IPS-18a (cell line): Measurements from ENCODE around the gene LCN6.

ENCODE experiments used
- H3K27ac ChIP-seq: one replicate; pipeline ENCODE4 v1.5.1; 2013; ENCODE audit warnings: low read length
- H3K27me3 ChIP-seq: one replicate; pipeline ENCODE4 v1.6.1; 2013; ENCODE audit warnings: mild to moderate bottlenecking, low read length; ENCODE audit not compliant: control insufficient read depth, insufficient read depth
- H3K36me3 ChIP-seq: one replicate; pipeline ENCODE4 v1.6.1; 2013; ENCODE audit warnings: low read depth, low read length; ENCODE audit not compliant: control insufficient read depth
- H3K4me1 ChIP-seq: one replicate; pipeline ENCODE4 v1.6.1; 2013; ENCODE audit warnings: low read depth, low read length; ENCODE audit not compliant: control insufficient read depth
- H3K4me3 ChIP-seq: one replicate; pipeline ENCODE4 v1.5.1; 2013; ENCODE audit warnings: low read length
- H3K9ac ChIP-seq: one replicate; pipeline ENCODE4 v1.6.1; 2013; ENCODE audit warnings: mild to moderate bottlenecking, low read length, moderate library complexity
- H3K9me3 ChIP-seq: one replicate; pipeline ENCODE4 v1.6.1; 2013; ENCODE audit warnings: low read depth, low read length; ENCODE audit not compliant: control insufficient read depth

LCN6 gene

GRCh38 chr9:136724772-136725171 lies 23.6 kb downstream of the LCN6 start:
- H3K36me3 ChIP-seq = peaks cover 28% of the 10 kb centered on the region
- H3K4me3 ChIP-seq = no peak overlapping the region
- H3K27me3 ChIP-seq = peaks cover 11% of the 10 kb centered on the region
- no peak overlapping the region for H3K27ac ChIP-seq
- no peak overlapping the region for H3K9ac ChIP-seq
- peaks cover 17% of the 10 kb centered on the region for H3K4me1 ChIP-seq
- no peaks in the 10 kb centered on the region for H3K9me3 ChIP-seq

DNA sequence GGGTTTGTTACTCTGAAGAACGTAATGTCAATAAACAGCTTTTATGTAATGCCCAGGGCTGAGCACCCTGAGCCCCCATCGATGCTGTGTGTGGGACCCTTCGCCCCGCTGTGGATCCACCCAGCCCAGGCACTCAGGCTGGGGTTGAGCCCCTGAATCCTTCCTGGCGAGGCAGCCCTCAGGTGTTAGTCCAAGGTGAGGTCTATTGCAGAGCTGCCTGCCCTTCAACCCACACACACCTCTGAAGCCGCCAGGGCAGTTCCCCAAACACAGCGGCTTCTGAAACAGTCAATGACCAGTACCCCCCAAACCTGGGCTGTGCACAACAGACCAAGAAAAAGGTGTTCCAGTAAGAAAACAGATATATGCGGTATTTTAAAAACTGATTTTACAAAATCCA lies 24.3 kb downstream of the LCN6 start:
- no peak overlapping the region for H3K9ac ChIP-seq
- peaks cover 3% of the 10 kb centered on the region for H3K27me3 ChIP-seq
- no peak overlapping the region for H3K4me3 ChIP-seq
- peaks cover 28% of the 10 kb centered on the region for H3K36me3 ChIP-seq
- no peaks in the 10 kb centered on the region for H3K9me3 ChIP-seq
- H3K27ac ChIP-seq = no peak overlapping the region
- peaks cover 17% of the 10 kb centered on the region for H3K4me1 ChIP-seq

- H3K27me3 ChIP-seq = no peaks in the 10 kb centered on the region
- H3K27ac ChIP-seq = no peak overlapping the region
- no peak overlapping the region for H3K9ac ChIP-seq
- H3K4me1 ChIP-seq = peaks cover 17% of the 10 kb centered on the region
- H3K9me3 ChIP-seq = no peaks in the 10 kb centered on the region
- no peak overlapping the region for H3K4me3 ChIP-seq
- H3K36me3 ChIP-seq = peaks cover 28% of the 10 kb centered on the region
Observed at GRCh38 chr9:136723362-136723976, 24.9 kb downstream of the LCN6 start.

DNA sequence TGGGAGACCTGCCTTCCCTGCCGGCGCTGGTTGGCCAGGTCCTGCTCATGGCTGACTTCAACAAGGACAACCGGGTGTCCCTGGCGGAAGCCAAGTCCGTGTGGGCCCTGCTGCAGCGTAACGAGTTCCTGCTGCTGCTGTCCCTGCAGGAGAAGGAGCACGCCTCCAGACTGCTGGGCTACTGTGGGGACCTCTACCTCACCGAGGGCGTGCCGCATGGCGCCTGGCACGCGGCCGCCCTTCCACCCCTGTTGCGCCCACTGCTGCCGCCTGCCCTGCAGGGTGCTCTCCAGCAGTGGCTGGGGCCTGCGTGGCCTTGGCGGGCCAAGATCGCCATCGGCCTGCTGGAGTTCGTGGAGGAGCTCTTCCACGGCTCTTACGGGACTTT lies 25.4 kb downstream of the LCN6 start:
- Histone ChIP-seq H3K4me3 (no peak overlapping the region), H3K27me3 (no peaks in the 10 kb centered on the region), H3K27ac (no peak overlapping the region), H3K4me1 (peaks cover 17% of the 10 kb centered on the region), H3K9me3 (no peaks in the 10 kb centered on the region), H3K36me3 (peaks cover 28% of the 10 kb centered on the region), H3K9ac (no peak overlapping the region)

- Histone ChIP-seq H3K27ac (no peak overlapping the region), H3K4me3 (no peak overlapping the region), H3K27me3 (no peaks in the 10 kb centered on the region), H3K36me3 (peaks cover 28% of the 10 kb centered on the region), H3K4me1 (peaks cover 17% of the 10 kb centered on the region), H3K9me3 (no peaks in the 10 kb centered on the region), H3K9ac (no peak overlapping the region)
Observed at GRCh38 chr9:136722093-136722968, 26.0 kb downstream of the LCN6 start.

DNA sequence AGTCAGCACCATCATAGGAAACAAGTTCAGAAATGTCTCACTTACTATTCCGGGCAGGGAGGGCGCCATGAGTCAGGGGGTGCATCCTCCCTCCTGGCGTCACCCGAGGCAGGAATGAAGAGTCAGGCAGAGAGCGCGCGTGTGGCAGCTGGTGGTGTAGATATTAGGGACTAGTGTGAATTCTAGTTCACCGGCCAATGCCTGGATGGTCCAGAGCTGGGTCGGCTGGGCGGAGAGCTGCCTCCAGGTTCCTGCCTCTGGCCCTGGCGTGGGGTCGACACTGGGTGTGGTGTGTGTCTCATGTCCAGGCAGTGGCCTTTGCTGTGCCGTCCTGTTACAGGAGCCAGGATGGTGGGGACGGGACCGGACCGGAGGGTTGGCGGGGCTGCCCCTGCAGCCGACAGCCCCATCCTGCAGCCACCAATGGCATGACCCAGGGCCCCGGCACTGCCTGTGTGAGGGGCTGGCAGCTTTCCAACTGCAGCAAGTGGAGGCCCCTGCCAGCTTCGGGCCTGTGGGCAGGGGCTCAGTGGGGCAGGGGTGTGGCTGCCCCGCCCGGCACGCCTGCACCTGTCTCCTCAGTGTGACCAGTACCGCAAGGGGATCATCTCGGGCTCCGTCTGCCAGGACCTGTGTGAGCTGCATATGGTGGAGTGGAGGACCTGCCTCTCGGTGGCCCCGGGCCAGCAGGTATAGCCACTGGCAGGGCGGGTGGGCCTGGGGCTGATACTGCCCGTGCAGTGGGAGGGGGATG lies 26.8 kb downstream of the LCN6 start:
- H3K36me3 ChIP-seq = peaks cover 25% of the 10 kb centered on the region
- no peaks in the 10 kb centered on the region for H3K27me3 ChIP-seq
- H3K9me3 ChIP-seq = no peaks in the 10 kb centered on the region
- H3K9ac ChIP-seq = no peak overlapping the region
- peaks cover 14% of the 10 kb centered on the region for H3K4me1 ChIP-seq
- no peak overlapping the region for H3K27ac ChIP-seq
- no peak overlapping the region for H3K4me3 ChIP-seq

GRCh38 chr9:136720898-136721338 lies 27.4 kb downstream of the LCN6 start:
- no peak overlapping the region for H3K4me3 ChIP-seq
- no peaks in the 10 kb centered on the region for H3K9me3 ChIP-seq
- H3K27me3 ChIP-seq = no peaks in the 10 kb centered on the region
- no peak overlapping the region for H3K9ac ChIP-seq
- H3K36me3 ChIP-seq = peaks cover 20% of the 10 kb centered on the region
- H3K4me1 ChIP-seq = peaks cover 9% of the 10 kb centered on the region
- H3K27ac ChIP-seq = no peak overlapping the region

DNA sequence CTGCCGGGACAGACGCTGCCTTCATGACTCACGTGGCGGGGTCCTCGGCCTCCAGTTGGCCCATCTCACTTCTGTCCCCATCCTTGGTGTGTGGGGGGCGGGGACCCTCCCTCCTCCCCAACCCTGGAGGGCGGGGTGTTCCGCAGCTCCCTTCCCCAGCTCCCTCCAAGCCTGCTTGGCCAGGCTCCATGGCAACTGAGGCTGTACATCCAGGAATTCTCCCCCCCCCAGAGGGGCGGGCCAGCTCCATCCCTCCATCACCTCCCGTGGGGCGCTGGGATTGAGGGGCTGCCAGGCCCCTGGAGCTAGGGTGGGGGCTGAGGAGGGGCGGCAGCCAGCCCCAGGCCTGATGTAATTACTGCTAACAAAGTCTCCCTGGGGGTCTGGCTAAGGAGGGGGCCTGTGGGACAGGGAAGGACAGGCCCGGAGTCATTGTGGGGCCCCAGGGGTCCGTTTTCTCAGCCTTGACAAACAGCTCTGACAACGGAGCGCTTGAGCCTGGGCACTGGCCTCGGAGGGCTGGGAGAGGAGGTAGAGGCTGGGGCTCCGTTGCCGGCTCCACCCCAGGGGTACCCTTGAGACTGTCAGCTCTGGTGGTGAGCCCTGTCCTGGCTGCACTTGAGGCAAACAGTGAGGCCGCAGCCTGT lies 28.0 kb downstream of the LCN6 start:
- Histone ChIP-seq H3K9ac (peak overlapping the region; percentile 5), H3K36me3 (peaks cover 15% of the 10 kb centered on the region), H3K27ac (no peak overlapping the region), H3K4me1 (peaks cover 6% of the 10 kb centered on the region), H3K9me3 (no peaks in the 10 kb centered on the region), H3K27me3 (no peaks in the 10 kb centered on the region), H3K4me3 (no peak overlapping the region)

DNA sequence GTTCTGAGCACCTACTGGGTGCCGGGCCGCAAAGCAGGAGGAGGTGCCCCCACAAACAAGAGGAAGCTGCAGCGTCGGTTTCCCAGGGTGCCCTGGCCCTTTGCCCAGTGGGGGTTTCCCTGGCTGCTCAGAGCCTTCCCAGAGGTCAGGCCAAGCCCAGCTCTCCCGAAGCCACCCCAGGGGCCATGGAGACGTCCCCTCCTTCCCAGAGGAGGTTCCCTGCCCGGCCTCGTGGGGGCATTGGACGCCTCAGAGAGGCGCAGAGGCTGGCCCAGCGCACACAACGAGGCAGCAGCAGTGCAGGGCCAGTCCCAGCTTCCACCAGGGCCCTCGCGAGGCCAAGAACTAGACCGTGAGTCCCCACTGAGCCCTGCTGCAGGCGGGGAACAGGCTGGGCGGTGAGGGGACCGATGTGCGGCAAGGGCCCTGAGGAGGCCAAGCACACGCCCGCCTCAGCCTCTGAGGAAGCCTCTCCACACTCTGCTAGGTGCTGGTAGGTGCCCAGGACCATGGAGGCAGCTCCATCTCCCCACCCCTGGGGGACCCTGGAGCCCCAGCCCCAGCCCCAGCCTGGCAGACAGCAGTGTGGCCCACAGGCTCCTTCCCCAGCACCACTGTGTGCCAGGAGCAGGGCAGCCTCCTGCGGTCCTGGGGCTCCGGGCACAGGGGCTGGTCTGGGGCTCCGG lies 29.0 kb downstream of the LCN6 start:
- Histone ChIP-seq H3K4me3 (no peak overlapping the region), H3K9ac (no peak overlapping the region), H3K36me3 (peaks cover 9% of the 10 kb centered on the region), H3K9me3 (no peaks in the 10 kb centered on the region), H3K4me1 (peaks cover 6% of the 10 kb centered on the region), H3K27me3 (no peaks in the 10 kb centered on the region), H3K27ac (no peak overlapping the region)

DNA sequence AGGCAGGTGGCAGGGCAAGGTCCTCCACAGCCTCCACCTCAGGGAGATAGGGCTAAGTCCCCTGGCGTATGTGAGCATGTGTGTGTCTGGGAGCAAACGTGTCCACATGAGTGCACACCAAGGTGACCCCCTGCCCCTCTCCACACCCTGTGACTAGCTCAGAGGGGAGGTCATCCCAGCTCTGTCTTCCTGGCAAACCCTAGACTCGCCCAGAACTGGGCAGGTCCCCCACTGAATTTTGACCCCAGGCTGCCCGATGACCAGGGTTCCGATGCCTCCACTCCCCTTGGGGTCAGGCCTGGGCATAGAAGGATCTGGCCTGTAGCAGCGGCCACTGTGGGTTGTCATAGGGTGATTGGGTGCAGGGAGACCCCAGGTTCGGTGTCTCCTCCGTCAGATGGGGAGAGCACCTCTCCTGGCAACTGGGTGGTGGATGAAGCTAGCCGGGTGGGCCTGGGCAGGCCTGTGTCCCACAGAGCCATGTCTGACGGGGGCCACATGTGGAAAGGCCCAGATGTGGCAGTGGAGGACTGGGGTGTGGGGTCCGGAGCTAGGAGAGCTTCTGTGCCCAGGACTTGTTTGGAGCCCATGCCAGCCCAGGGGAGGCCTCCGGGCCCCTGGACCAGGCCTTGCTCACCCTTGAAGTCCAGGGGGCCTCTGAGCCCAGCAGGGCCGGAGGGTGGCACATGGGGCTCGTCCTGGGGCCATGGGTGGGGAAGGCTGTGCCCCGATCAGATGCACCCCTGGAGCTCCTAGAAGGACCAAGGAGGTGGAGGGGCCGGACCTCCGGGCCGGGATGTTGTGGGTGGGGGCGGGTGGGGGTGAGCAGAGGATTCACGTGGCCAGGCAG lies 29.8 kb downstream of the LCN6 start:
- Histone ChIP-seq H3K9ac (no peak overlapping the region), H3K27ac (no peak overlapping the region), H3K36me3 (peaks cover under 1% of the 10 kb centered on the region), H3K4me3 (no peak overlapping the region), H3K27me3 (no peaks in the 10 kb centered on the region), H3K4me1 (peaks cover 7% of the 10 kb centered on the region), H3K9me3 (no peaks in the 10 kb centered on the region)
